Endodermal cell (in vitro differentiated cells): ENCODE results near the gene SMIM23. TPM values are rescaled to one million over a fixed set of nuclear protein-coding genes. Genes with fewer than 3 reads are reported as not detected.
"Not testable (repeated sequence)": the region's sequence is repeated elsewhere in the genome, so short reads cannot be mapped to it uniquely, and the experiment has no call there.

Source experiments
- DNase-seq: peaks from one replicate; pipeline ENCODE4 v3.0.0-alpha.2; 2017
- H3K27ac ChIP-seq: 2 replicates; pipeline ENCODE4 v1.5.1; 2013; ENCODE audit warnings: mild to moderate bottlenecking, low read depth, low read length, moderate library complexity
- H3K27me3 ChIP-seq: 2 replicates; pipeline ENCODE4 v1.6.1; 2013; ENCODE audit warnings: mild to moderate bottlenecking, low read length, moderate library complexity; ENCODE audit not compliant: insufficient read depth, control insufficient read depth, poor library complexity, severe bottlenecking
- H3K36me3 ChIP-seq: 2 replicates; pipeline ENCODE4 v1.7.0; 2013; ENCODE audit warnings: mild to moderate bottlenecking, low read length, moderate library complexity; ENCODE audit not compliant: control insufficient read depth, insufficient read depth
- H3K4me1 ChIP-seq: one replicate; pipeline ENCODE4 v1.7.0; 2013; ENCODE audit warnings: low read length; ENCODE audit not compliant: control insufficient read depth, insufficient read depth
- H3K4me3 ChIP-seq: 2 replicates; pipeline ENCODE4 v1.5.1; 2013; ENCODE audit warnings: mild to moderate bottlenecking, low read length, moderate library complexity
- H3K9ac ChIP-seq: 2 replicates; pipeline ENCODE4 v1.6.1; 2013; ENCODE audit warnings: mild to moderate bottlenecking, low read length, moderate library complexity; ENCODE audit not compliant: poor library complexity, severe bottlenecking; ENCODE audit errors: extremely low read depth
- H3K9me3 ChIP-seq: 2 replicates; pipeline ENCODE4 v1.6.1; 2013; ENCODE audit warnings: mild to moderate bottlenecking, low read length, moderate library complexity; ENCODE audit not compliant: control insufficient read depth
- H3K27ac Mint-ChIP-seq: 2 replicates; pipeline ENCODE4 v1.8.0; 2020; ENCODE audit warnings: mixed read lengths
- H3K27me3 Mint-ChIP-seq: 2 replicates; pipeline ENCODE4 v1.8.0; 2021; ENCODE audit warnings: mild to moderate bottlenecking, mixed read lengths; ENCODE audit not compliant: insufficient read depth
- H3K36me3 Mint-ChIP-seq: 2 replicates; pipeline ENCODE4 v1.8.0; 2020; ENCODE audit warnings: low read depth, mixed read lengths
- H3K4me1 Mint-ChIP-seq: 2 replicates; pipeline ENCODE4 v1.8.0; 2020; ENCODE audit warnings: mixed read lengths
- H3K4me3 Mint-ChIP-seq: 2 replicates; pipeline ENCODE4 v1.8.0; 2020; ENCODE audit warnings: mild to moderate bottlenecking, moderate library complexity, mixed read lengths
- H3K9me3 Mint-ChIP-seq: 2 replicates; pipeline ENCODE4 v1.8.0; 2020; ENCODE audit warnings: mild to moderate bottlenecking, mixed read lengths
- CTCF ChIP-seq: fragments of 200-600 bp; sonication (generic); conservative IDR thresholded peaks from 2 replicates; pipeline ENCODE4 v1.5.0; 2021; ENCODE audit warnings: antibody characterized with exemption, mild to moderate bottlenecking
- WGBS, 2 experiments: methylation state at CpG; one replicate each; pipeline versions ENCODE4 v1.1.5 to v1.1.7; 2013; ENCODE audit warnings: missing lambda C conversion rate in 2 of 2, mixed read lengths in 1 of 2; ENCODE audit not compliant: insufficient coverage in 1 of 2, insufficient read length in 1 of 2; 5-methylcytosine and 5-hydroxymethylcytosine counted together
- total RNA-seq, 2 donors: library from RNA; stranded (reverse); fragmentation: NEBNext Ultra II Directional in 1 of 2; extraction: Animal tissue kit (Norgen Biotek cat#: 25700) in 1 of 2; gene quantifications; 2 replicates in 1 of 2; 3 replicates in 1 of 2; pipeline ENCODE4 v1.2.1, GENCODE V29; 2021

SMIM23 gene
- total RNA-seq, 2 donors from 2014 or later = not detected

DNA sequence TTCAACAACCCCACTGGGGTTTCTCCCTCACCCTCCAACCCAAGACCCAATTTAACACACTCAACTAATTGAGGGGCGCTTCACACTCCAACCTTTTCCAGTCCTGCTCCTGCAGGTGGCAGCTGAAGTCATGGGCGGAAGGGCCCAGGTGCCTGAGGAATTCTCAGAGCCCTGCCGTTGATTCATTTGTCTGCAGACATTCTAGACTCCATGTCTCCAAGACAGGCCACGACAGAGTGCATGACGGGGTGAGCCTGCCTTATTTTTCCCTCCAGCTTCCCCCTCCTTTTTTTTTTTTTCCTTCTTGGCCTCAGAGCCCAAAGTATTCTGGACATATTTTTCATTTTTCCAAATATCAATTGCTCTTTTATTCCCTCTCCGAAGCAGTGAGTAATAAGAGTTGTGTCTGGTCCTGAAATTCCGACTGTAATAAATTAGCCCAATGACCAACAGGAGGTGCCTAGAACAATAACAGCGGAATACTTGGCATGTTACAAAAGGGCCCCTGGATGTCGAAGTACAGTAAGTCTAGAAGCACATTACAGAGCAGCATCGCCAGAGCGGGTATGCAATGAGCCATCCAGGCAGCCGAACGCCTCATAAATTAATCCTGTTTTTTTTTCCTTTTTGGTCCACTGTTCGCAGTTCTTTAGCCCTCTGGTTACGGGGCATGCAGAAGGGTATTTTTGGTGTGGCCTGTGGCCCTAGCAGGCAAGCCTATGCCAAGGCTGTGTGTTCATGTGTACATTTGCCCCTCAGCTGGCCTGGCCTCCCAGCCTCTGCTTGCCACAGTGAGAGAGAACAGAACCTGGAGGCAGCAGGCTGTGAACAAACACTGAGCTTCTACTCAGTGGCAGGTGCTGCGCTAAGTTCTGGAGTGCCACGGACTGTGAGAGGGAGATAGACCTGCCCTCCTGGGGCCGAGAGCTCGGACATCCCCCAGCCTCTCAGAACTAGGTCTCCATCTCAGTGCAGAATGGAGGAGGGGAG, 8.6 kb upstream of the SMIM23 start:
- no peaks in the 10 kb centered on the region for H3K4me1 Mint-ChIP-seq
- no peaks in the 10 kb centered on the region for H3K9me3 Mint-ChIP-seq
- no peak for TF ChIP-seq CTCF
- no peaks in the 10 kb centered on the region for H3K36me3 Mint-ChIP-seq
- no peaks in the 10 kb centered on the region for H3K27me3 ChIP-seq
- no peak overlapping the region for H3K9ac ChIP-seq
- H3K9me3 ChIP-seq = no peaks in the 10 kb centered on the region
- H3K4me3 ChIP-seq = no peak overlapping the region
- H3K27me3 Mint-ChIP-seq = peaks cover 2% of the 10 kb centered on the region
- no peaks in the 10 kb centered on the region for H3K4me1 ChIP-seq
- no peak overlapping the region for H3K27ac Mint-ChIP-seq
- no peak overlapping the region for H3K27ac ChIP-seq
- H3K4me3 Mint-ChIP-seq = no peak overlapping the region
- no peaks in the 10 kb centered on the region for H3K36me3 ChIP-seq
- 92 to 100% methylated on average over 12 to 19 of the region's 19 CpGs for WGBS, 2 experiments
- DNase-seq = no peak

GRCh38 chr5:171781744-171782143, 3.9 kb upstream of the SMIM23 start:
- not testable (repeated sequence) for H3K9ac ChIP-seq, H3K4me1 ChIP-seq, H3K9me3 ChIP-seq, H3K27ac ChIP-seq, H3K27me3 Mint-ChIP-seq, H3K36me3 Mint-ChIP-seq, H3K27me3 ChIP-seq, H3K27ac Mint-ChIP-seq, H3K9me3 Mint-ChIP-seq, H3K36me3 ChIP-seq, H3K4me3 Mint-ChIP-seq, H3K4me3 ChIP-seq, H3K4me1 Mint-ChIP-seq
- 91 to 94% methylated on average over 4 of the region's 4 CpGs for WGBS, 2 experiments
- DNase-seq = peak; percentile 12

DNA sequence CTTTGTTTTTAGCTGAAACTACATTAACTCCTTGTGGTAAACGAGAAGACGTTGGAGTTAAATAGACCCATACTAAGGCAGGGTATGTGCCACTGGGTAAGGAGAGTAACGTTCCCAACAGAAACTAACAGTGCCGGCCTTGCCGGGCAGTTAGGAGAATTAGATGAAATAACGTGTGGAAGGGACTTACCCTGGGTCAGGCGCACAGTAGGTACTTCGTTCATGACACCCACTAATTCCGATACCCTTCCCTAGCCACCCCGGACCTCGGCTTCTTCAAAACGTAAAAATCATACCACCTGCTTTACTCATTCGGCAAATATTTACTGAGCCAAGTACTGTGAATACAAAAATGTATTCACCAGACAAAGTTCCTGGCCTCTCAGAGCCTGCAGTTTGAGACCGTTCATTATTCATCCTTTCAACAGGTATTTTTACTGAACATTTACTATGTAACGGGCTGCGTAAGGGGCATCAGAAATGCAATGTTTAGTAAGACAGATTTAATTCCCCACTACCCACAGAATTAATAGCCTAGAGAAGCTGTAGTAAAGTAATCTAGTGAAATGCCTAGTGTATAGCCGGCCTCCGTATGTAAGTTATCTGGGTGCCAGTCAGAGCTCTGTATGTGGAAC, 3.2 kb upstream of the SMIM23 start:
- TF ChIP-seq CTCF = no peak
- no peaks in the 10 kb centered on the region for H3K4me1 ChIP-seq
- H3K36me3 ChIP-seq = no peaks in the 10 kb centered on the region
- WGBS, 2 experiments = 92% methylated on average over 15 to 17 of the region's 18 CpGs
- Mint-ChIP-seq H3K36me3 (no peaks in the 10 kb centered on the region), H3K9me3 (no peaks in the 10 kb centered on the region), H3K4me3 (no peak overlapping the region), H3K27me3 (peaks cover 2% of the 10 kb centered on the region), H3K27ac (no peak overlapping the region), H3K4me1 (no peaks in the 10 kb centered on the region)
- no peak overlapping the region for H3K9ac ChIP-seq
- H3K4me3 ChIP-seq = no peak overlapping the region
- H3K27me3 ChIP-seq = no peaks in the 10 kb centered on the region
- peak; percentile 10 for DNase-seq
- H3K9me3 ChIP-seq = no peaks in the 10 kb centered on the region
- H3K27ac ChIP-seq = no peak overlapping the region
